GM23338 (cell line): ENCODE results near the gene CXorf66.

ENCODE experiments used
- CREB1 ChIP-seq: fragments of 250-450 bp; sonication (Bioruptor Pico); IDR thresholded peaks from 2 replicates; pipeline ENCODE4 v1.5.0; 2020; ENCODE audit warnings: low read depth, mild to moderate bottlenecking, moderate library complexity
- EZH2 ChIP-seq: fragments of 200-600 bp; sonication (generic); IDR thresholded peaks from one replicate; pipeline ENCODE4 v1.8.0; 2017; ENCODE audit warnings: antibody characterized with exemption, mild to moderate bottlenecking, low read depth; ENCODE audit not compliant: unreplicated experiment
- EZH2phosphoT487 ChIP-seq: fragments of 200-600 bp; sonication (generic); IDR thresholded peaks from one replicate; pipeline ENCODE4 v1.8.1; 2018; ENCODE audit warnings: antibody characterized with exemption; ENCODE audit not compliant: unreplicated experiment
- JUNB ChIP-seq: IDR thresholded peaks from one replicate; pipeline ENCODE4 v1.6.1; 2016; ENCODE audit warnings: antibody characterized with exemption; ENCODE audit not compliant: unreplicated experiment
- POLR2AphosphoS5 ChIP-seq: IDR thresholded peaks from 2 replicates; pipeline ENCODE4 v1.6.1; 2016; ENCODE audit warnings: antibody characterized with exemption, low read depth
- STAT1 ChIP-seq: IDR thresholded peaks from one replicate; pipeline ENCODE4 v1.6.1; 2016; ENCODE audit warnings: antibody characterized with exemption; ENCODE audit not compliant: unreplicated experiment
- TF ChIP-seq, protein P1 (sequence below), 2 experiments: fragments of 200-600 bp in 1 of 2; sonication (generic) in 1 of 2; conservative IDR thresholded peaks; 2 replicates each; pipeline versions ENCODE4 v1.5.1 to v1.6.1; 2016 to 2017; ENCODE audit warnings: antibody characterized with exemption in 2 of 2, low read depth in 2 of 2, mild to moderate bottlenecking in 2 of 2, moderate library complexity in 1 of 2
- TF ChIP-seq, protein P2 (sequence below): IDR thresholded peaks from one replicate; pipeline ENCODE4 v1.6.1; 2018; ENCODE audit warnings: antibody characterized with exemption; ENCODE audit not compliant: unreplicated experiment

DNA sequence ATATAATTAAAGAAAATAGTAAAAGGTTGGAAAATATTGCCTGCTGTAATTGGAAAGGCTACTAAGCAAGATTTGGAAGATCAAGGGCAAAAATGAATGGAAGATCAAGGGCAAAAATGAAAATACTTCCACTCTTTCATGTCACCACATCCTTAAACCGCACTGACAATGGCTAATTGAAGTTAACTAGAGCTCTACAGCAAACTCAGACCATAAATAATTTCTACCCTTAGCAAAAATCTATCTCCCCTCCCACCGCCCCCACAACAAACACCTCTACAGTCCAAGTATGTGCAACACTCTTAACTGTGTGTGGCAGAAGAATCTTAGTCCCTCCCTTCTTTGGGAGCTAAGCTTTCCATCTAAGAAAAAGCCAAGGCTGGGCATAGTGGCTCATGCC, 59.6 kb downstream of the CXorf66 start:
- TF ChIP-seq, protein P1, sequence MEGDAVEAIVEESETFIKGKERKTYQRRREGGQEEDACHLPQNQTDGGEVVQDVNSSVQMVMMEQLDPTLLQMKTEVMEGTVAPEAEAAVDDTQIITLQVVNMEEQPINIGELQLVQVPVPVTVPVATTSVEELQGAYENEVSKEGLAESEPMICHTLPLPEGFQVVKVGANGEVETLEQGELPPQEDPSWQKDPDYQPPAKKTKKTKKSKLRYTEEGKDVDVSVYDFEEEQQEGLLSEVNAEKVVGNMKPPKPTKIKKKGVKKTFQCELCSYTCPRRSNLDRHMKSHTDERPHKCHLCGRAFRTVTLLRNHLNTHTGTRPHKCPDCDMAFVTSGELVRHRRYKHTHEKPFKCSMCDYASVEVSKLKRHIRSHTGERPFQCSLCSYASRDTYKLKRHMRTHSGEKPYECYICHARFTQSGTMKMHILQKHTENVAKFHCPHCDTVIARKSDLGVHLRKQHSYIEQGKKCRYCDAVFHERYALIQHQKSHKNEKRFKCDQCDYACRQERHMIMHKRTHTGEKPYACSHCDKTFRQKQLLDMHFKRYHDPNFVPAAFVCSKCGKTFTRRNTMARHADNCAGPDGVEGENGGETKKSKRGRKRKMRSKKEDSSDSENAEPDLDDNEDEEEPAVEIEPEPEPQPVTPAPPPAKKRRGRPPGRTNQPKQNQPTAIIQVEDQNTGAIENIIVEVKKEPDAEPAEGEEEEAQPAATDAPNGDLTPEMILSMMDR (conservative IDR thresholded peaks at IDR 0.05; ENCODE audit: low read depth in 2 of 2): no peak
- TF ChIP-seq EZH2phosphoT487: no peak
- no peak for TF ChIP-seq EZH2
- TF ChIP-seq, protein P2, sequence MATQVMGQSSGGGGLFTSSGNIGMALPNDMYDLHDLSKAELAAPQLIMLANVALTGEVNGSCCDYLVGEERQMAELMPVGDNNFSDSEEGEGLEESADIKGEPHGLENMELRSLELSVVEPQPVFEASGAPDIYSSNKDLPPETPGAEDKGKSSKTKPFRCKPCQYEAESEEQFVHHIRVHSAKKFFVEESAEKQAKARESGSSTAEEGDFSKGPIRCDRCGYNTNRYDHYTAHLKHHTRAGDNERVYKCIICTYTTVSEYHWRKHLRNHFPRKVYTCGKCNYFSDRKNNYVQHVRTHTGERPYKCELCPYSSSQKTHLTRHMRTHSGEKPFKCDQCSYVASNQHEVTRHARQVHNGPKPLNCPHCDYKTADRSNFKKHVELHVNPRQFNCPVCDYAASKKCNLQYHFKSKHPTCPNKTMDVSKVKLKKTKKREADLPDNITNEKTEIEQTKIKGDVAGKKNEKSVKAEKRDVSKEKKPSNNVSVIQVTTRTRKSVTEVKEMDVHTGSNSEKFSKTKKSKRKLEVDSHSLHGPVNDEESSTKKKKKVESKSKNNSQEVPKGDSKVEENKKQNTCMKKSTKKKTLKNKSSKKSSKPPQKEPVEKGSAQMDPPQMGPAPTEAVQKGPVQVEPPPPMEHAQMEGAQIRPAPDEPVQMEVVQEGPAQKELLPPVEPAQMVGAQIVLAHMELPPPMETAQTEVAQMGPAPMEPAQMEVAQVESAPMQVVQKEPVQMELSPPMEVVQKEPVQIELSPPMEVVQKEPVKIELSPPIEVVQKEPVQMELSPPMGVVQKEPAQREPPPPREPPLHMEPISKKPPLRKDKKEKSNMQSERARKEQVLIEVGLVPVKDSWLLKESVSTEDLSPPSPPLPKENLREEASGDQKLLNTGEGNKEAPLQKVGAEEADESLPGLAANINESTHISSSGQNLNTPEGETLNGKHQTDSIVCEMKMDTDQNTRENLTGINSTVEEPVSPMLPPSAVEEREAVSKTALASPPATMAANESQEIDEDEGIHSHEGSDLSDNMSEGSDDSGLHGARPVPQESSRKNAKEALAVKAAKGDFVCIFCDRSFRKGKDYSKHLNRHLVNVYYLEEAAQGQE: no peak
- TF ChIP-seq POLR2AphosphoS5: no peak
- TF ChIP-seq JUNB: no peak
- TF ChIP-seq CREB1 (CRISPR knock-in tag): no peak
- TF ChIP-seq STAT1: no peak
